ENCODE measurements around the gene KRT12.
A peak's percentile ranks its signal among the peaks of the same experiment; 100 is the strongest.
"Not testable (repeated sequence)": the region's sequence is repeated elsewhere in the genome, so short reads cannot be mapped to it uniquely, and the experiment has no call there.

KRT12 gene

DNA sequence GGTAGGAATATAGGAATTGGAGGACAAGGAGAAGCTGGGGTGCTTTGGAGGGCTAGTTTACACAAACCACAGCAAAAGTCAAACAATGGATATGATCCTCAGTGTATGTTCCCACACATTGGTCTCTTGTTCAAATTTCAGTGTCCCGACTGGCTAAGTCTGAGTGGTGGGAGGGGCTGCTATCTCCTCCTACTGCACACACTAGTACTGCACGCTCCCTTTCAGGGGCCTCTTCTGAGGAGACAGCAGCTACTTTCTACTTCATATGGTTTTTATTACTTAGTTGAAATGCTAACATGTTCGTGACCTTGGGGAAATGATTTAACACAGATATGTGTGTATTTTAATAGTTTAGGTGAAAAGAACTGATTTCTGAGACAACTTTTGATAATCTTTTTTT lies 25.8 kb downstream of the KRT12 start:
- DNase-seq, result peak; percentile 35

- DNase-seq, result no peak
Measured at GRCh38 chr17:40839194-40839593, 27.8 kb downstream of the KRT12 start.

DNA sequence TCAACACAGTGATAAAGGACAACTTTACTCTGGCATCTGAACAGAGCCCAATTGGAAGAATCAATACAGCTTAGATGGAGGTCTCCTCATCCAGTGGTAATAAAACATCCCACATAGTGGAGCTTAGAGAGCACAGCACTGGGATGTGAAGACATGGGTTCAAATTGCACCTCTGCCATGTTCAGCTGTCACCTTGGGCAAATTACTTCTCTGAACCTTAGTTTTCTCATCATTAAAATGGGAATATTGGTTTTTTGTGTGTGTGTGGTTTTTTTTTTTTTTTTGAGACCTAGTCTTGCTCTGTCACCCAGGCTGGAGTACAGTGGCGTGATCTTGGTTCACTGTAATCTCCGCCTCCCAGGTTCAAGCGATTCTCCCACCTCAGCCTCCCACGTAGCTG lies 31.0 kb downstream of the KRT12 start:
- DNase-seq, result no peak

GRCh38 chr17:40833882-40834281 lies 33.1 kb downstream of the KRT12 start:
- DNase-seq, result no peak

DNA sequence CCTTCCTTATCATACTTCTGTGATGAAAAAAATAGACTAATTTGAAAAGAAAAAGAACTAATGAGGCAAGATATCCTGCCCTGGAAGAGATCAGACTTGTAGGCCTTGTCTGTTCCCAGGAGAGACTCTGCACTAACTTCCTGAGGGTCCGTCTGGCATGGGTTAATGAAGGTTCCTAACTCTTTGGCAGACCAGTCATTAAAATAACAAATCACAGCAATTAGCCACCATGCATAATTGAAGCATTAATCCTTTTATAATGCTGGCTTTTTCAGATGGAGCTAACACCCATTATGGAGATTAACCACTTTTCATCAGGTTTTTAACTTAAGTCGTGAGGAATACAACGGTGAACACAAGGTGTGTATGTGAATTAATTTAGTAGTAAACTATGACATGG lies 34.2 kb downstream of the KRT12 start:
- DNase-seq, result no peak

DNA sequence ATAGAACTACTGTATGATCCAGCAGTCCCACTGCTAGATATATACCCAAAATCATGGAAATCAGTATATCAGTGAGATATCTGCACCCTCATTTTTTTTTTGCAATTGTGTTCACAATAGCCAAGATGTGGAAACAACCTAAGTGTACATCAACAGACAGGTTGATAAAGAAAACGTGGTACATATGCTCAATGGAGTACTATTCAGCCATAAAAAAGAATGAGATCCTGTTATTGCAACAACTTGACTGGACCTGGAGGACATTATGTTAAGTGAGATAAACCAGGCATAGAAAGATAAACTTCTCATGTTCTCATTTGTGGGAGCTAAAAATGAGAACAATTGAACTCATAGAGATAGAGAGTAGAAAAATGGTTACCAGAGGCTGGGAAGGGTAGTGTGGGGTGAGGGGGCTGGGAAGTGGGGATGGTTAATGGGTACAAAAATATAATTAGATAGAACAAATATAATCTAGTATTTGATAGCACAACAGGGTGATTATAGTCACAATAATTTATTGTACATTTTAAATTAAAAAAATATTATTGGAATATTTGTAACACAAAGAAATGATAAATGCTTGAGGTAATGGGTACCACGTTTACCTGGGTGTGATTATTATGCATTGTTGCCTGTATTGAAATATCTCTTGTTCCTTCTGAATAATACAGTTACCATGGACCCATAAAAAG lies 36.8 kb downstream of the KRT12 start:
- DNase-seq, result no peak

GRCh38 chr17:40828454-40829044 lies 38.5 kb downstream of the KRT12 start:
- no peak for DNase-seq

- peak; percentile 53 for DNase-seq
Measured at GRCh38 chr17:40827746-40828453, 39.1 kb downstream of the KRT12 start.

GRCh38 chr17:40825599-40825998 lies 41.4 kb downstream of the KRT12 start:
- DNase-seq, result no peak

GRCh38 chr17:40824015-40824832 lies 42.8 kb downstream of the KRT12 start:
- no peak for DNase-seq

DNA sequence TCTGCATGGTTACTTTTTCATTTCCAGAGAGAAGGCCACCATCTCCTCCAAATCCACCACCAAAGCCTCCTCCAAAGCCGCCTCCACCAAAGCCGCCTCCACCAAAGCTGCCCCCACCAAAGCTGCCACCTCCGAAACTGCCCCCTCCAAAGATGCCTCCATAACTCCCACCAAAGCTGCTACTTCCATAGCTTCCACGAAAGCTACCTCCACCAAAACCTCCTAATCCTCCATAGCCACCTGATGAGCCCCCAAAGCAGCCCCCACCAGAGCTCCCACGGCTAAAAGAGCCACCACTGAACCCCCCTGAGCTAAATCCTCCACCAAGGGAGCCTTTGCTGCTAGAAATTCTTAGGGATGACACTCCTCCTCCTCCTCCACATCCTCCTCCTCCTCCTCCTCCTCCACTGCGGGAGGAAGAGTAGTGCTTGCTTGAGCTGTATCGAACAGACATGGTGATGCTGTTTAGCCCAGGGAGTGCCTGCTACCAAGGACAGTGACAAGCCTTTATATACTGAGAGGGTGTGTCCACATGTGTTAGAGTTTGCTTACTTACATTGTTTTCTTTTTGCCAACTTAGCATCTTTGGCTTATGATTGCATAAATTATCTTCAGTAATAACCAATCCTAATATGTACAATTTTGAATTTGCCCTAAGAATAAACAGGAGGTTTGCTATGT lies 44.8 kb downstream of the KRT12 start, which contains the start of gene KRT10:
Gene KRT10 (minus strand): TSS at position 483 of the 681 bp plus-strand sequence. CDS start 29 bp downstream, at position 454.
- no peak for DNase-seq

DNA sequence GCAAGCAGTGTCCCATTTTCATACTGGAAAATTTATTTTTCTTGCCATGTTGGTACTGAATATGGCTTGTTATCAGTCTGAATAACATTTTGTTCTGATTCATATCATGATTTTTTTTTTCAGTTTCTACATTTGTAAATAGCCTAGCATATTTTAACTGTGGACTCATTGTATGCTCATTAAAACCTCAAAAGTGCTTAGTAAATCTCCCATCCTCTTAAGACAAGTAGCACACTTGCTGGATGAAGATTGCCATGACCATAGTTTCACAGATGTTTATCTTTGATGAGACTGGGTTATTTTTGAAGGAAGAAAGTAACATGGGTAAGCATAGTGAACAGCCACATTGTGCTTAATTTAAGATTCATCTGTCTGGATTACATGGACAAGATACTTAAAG lies 45.5 kb downstream of the KRT12 start:
- no peak for DNase-seq

GRCh38 chr17:40820228-40820838 lies 46.7 kb downstream of the KRT12 start:
- DNase-seq, result no peak

DNA sequence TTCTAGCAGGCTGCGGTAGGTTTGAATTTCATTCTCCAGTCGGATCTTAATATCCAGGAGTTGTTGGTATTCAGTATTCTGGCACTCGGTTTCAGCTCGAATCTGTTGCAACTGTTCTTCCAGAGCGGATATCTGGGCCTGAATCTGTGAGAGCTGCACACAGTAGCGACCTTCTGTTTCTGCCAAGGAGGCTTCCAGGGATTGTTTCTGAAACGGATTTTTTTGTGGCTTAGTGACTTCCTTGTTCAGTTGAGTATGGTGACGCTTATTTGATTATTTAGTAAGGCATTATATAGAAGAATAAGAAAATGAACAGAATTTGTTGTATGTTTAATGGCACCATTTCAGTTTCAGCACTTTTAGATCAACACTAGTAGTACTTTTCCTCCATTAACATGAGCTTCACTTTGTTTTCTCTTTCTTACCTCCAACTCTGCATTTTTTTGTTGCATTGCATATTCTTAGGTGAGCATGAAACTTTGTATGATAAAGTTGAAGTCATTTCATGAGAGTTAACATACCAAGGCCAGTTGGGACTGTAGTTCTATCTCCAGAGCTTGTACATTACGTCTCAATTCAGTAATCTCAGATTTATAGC lies 47.4 kb downstream of the KRT12 start:
- DNase-seq, result peak; percentile 17

DNA sequence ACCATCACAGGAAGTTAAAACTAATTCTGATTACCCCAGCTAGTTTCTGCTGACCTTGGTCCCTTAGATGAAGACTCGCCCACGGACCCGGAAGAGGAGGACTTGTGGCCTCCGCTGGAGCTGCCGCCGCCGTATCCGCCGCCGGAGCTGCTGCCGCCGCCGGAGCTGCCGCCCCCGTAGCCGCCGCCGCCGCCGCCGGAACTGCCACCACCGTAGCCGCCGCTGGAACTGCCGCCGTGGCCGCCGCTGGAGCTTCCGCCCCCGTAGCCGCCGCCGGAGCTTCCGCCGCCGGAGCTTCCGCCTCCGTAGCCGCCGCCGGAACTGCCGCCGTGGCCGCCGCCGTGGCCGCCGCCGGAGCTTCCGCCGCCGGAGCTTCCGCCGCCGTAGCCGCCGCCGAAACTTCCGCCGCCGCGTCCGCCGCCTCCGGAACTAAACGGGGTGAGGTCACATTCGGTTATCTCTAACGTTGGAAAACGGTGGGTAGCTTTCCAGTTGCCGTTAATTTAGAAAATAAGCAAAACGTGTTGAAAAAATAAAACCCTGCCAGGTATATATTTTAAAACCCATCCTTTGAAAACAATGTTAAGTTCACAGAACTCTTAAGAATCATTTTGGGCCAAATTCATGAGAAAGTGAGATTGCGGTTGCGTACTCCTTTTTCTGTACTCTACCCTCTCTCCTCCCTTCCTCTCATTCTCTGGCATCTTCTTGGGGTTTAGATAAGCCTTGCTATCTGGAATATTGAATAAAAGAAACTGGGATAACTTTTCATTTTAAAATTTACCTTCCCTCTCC lies 48.1 kb downstream of the KRT12 start:
- peak; percentile 81 for DNase-seq

GRCh38 chr17:40818343-40818732 lies 48.7 kb downstream of the KRT12 start:
- no peak for DNase-seq

GRCh38 chr17:40817103-40817682 lies 49.8 kb downstream of the KRT12 start:
- no peak for DNase-seq

DNA sequence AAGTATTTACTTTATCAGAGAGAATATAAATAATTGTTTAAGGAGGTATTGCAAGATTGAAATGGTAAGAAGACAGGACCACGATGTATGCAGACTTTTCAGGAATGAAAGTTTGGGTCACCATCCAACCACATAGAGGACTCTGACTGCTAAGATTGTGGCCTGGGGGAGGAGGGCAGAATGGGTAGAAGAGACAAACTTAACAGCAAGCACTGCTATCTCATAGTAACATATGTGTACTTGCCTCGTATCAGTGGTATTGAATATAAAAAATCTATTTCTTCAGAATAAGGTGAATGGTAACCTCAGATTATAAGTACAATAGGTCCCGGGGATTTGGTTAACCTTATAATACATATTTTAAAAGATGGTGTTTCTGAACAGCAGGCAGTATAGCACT lies 50.5 kb downstream of the KRT12 start:
- no peak for DNase-seq

DNA sequence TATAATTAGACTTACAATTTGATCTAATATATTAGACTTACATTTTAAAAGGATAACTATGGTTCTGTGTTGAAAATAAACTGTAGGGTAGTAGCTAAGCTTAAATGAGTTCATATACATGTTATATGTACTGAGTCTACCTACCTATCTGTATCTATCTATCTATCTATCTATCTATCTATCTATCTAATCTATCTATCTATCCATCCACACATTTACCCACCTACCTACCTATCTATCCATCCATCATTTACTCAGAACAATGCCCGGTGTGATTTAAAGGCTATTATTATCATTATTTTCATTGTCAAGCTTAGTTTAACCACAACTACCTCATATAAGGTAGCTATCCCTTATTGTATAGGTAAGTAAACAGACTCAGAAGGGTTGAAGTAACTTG lies 51.6 kb downstream of the KRT12 start:
- DNase-seq, result no peak

- not testable (repeated sequence) for DNase-seq
Measured at GRCh38 chr17:40814657-40815056, 52.4 kb downstream of the KRT12 start.

GRCh38 chr17:40813804-40814203 lies 53.2 kb downstream of the KRT12 start:
- DNase-seq, result no peak

Data from fibroblast of upper back skin (primary cell).